SK-N-SH (cell line): ENCODE measurements around the gene COL20A1. TPM values are rescaled to one million over a fixed set of nuclear protein-coding genes. Genes with fewer than 3 reads are reported as not detected.

Source experiments
- CTCF ChIA-PET: fragments of 300-600, 350-600 bp; formaldehyde crosslinking; extraction: SDS; loops from one replicate; lab custom pipeline; 2021; lab: Yijun Ruan, JAX
- POLR2A ChIA-PET: fragments of 350-600 bp; sonication (Branson Sonifier 250); formaldehyde crosslinking; extraction: SDS; loops from one replicate; lab custom pipeline; 2020; ENCODE audit warnings: antibody characterized with exemption, inconsistent platforms; lab: Yijun Ruan, JAX
- DNase-seq: peaks from one replicate; pipeline ENCODE4 v3.0.0; 2012
- H2AFZ ChIP-seq: fragments of 200-600 bp; sonication (generic); 2 replicates; pipeline ENCODE4 v1.8.1; 2016; ENCODE audit warnings: antibody characterized with exemption, mild to moderate bottlenecking, low read depth
- H3F3A ChIP-seq: fragments of 200-600 bp; sonication (generic); replicated peaks from 2 replicates; pipeline ENCODE3; 2016; ENCODE audit warnings: antibody characterized with exemption, mild to moderate bottlenecking; ENCODE audit not compliant: insufficient read depth
- H3K27ac ChIP-seq, 2 experiments: fragments of 200-500 bp in 1 of 2; fragments of 200-600 bp in 1 of 2; sonication (Bioruptor generic) in 1 of 2; sonication (generic), shearing (Covaris generic) in 1 of 2; 2 replicates each; pipeline versions ENCODE4 v1.5.1 to v1.6.1; 2014 to 2016; ENCODE audit warnings: low read depth in 2 of 2, inconsistent platforms in 1 of 2, low read length in 1 of 2, mild to moderate bottlenecking in 1 of 2, mixed read lengths in 1 of 2
- H3K27me3 ChIP-seq: fragments of 200-600 bp; sonication (generic), shearing (Covaris generic); 2 replicates; pipeline ENCODE4 v1.6.1; 2016; ENCODE audit warnings: mixed run types; ENCODE audit not compliant: insufficient read depth
- H3K36me3 ChIP-seq, 2 experiments: fragments of 200-500 bp in 1 of 2; fragments of 200-600 bp in 1 of 2; sonication (Bioruptor generic) in 1 of 2; sonication (generic) in 1 of 2; replicated peaks in 1 of 2; 2 replicates each; pipeline versions ENCODE3 to v1.5.1; 2014 to 2016; ENCODE audit warnings: low read length in 1 of 2, mild to moderate bottlenecking in 1 of 2; ENCODE audit not compliant: insufficient read depth in 2 of 2, control insufficient read depth in 1 of 2
- H3K4me1 ChIP-seq, 2 experiments: fragments of 200-500 bp in 1 of 2; fragments of 200-600 bp in 1 of 2; sonication (Bioruptor generic) in 1 of 2; sonication (generic), shearing (Covaris generic) in 1 of 2; 2 replicates each; pipeline versions ENCODE4 v1.5.1 to v1.6.1; 2014 to 2016; ENCODE audit warnings: low read depth in 1 of 2, low read length in 1 of 2, mixed run types in 1 of 2; ENCODE audit not compliant: insufficient read depth in 2 of 2, control insufficient read depth in 1 of 2
- H3K4me2 ChIP-seq: fragments of 200-600 bp; sonication (generic), shearing (Covaris generic); 2 replicates; pipeline ENCODE4 v1.6.1; 2017; ENCODE audit warnings: mixed run types
- H3K4me3 ChIP-seq, 2 experiments: fragments of 200-500 bp in 1 of 2; fragments of 200-600 bp in 1 of 2; sonication (Bioruptor generic) in 1 of 2; sonication (generic), shearing (Covaris generic) in 1 of 2; 2 replicates each; pipeline versions ENCODE4 v1.5.1 to v1.8.1; 2014 to 2016; ENCODE audit warnings: low read depth in 2 of 2, inconsistent platforms in 1 of 2, low read length in 1 of 2, mild to moderate bottlenecking in 1 of 2, mixed read lengths in 1 of 2, moderate library complexity in 1 of 2
- H3K79me2 ChIP-seq: fragments of 200-600 bp; sonication (generic); 2 replicates; pipeline ENCODE4 v1.8.1; 2017; ENCODE audit warnings: mild to moderate bottlenecking; ENCODE audit not compliant: insufficient read depth
- H3K9ac ChIP-seq: fragments of 200-600 bp; sonication (generic); 2 replicates; pipeline ENCODE4 v1.6.1; 2017; ENCODE audit warnings: mixed run types
- H3K9me2 ChIP-seq: fragments of 200-600 bp; sonication (generic); 2 replicates; pipeline ENCODE4 v1.6.1; 2017; ENCODE audit warnings: mixed run types
- H3K9me3 ChIP-seq: fragments of 200-600 bp; sonication (generic); 2 replicates; pipeline ENCODE4 v1.6.1; 2017; ENCODE audit warnings: mixed run types, mild to moderate bottlenecking, moderate library complexity
- H4K20me1 ChIP-seq: fragments of 200-600 bp; sonication (generic); 2 replicates; pipeline ENCODE4 v1.6.1; 2017; ENCODE audit warnings: mild to moderate bottlenecking, mixed run types; ENCODE audit not compliant: insufficient read depth
- CHD2 ChIP-seq: fragments of 150-350 bp; IDR thresholded peaks from 2 replicates; pipeline ENCODE4 v1.6.1; 2018; ENCODE audit warnings: low read length; ENCODE audit not compliant: partially characterized antibody
- ELF1 ChIP-seq: IDR thresholded peaks from 2 replicates; pipeline ENCODE4 v1.4.0; 2012
- EP300 ChIP-seq, 2 experiments: IDR thresholded peaks; 2 replicates each; pipeline versions ENCODE4 v1.4.0 to v1.6.1; 2012; ENCODE audit warnings: borderline replicate concordance in 1 of 2, low read depth in 1 of 2, low read length in 1 of 2
- FOXJ3 ChIP-seq: sonication (generic); formaldehyde crosslinking; IDR thresholded peaks from 2 replicates; pipeline ENCODE4 v1.5.1; 2020; ENCODE audit warnings: mild to moderate bottlenecking, missing genetic modification reagents
- FOXM1 ChIP-seq: IDR thresholded peaks from 2 replicates; pipeline ENCODE4 v1.4.0; 2012; ENCODE audit warnings: low read depth, mild to moderate bottlenecking
- GATA2 ChIP-seq: sonication (generic); formaldehyde crosslinking; IDR thresholded peaks from 2 replicates; pipeline ENCODE4 v1.5.0; 2020; ENCODE audit warnings: mild to moderate bottlenecking, missing genetic modification reagents
- MXI1 ChIP-seq: IDR thresholded peaks from 2 replicates; pipeline ENCODE4 v1.6.1; 2012; ENCODE audit warnings: mild to moderate bottlenecking, low read depth, low read length, improper control_type of control experiment
- NFIC ChIP-seq: IDR thresholded peaks from 2 replicates; pipeline ENCODE4 v1.4.0; 2012; ENCODE audit warnings: borderline replicate concordance
- NRF1 ChIP-seq: IDR thresholded peaks from 2 replicates; pipeline ENCODE4 v1.6.1; 2012; ENCODE audit warnings: low read depth, mild to moderate bottlenecking, low read length
- POLR2AphosphoS5 ChIP-seq: IDR thresholded peaks from 2 replicates; pipeline ENCODE4 v1.6.1; 2012; ENCODE audit warnings: low read depth, low read length
- RAD21 ChIP-seq: IDR thresholded peaks from 2 replicates; pipeline ENCODE4 v1.6.1; 2012; ENCODE audit warnings: mild to moderate bottlenecking, low read length
- RXRA ChIP-seq: IDR thresholded peaks from 2 replicates; pipeline ENCODE4 v1.4.0; 2012; ENCODE audit warnings: low read depth, mild to moderate bottlenecking, borderline replicate concordance
- SIN3A ChIP-seq: IDR thresholded peaks from 2 replicates; pipeline ENCODE4 v1.6.1; 2012; ENCODE audit warnings: low read depth, mild to moderate bottlenecking, low read length, moderate library complexity, borderline replicate concordance
- SMC3 ChIP-seq: IDR thresholded peaks from 2 replicates; pipeline ENCODE4 v1.6.1; 2012; ENCODE audit warnings: low read depth, low read length, improper control_type of control experiment
- TCF12 ChIP-seq: IDR thresholded peaks from 2 replicates; pipeline ENCODE4 v1.4.0; 2012
- YY1 ChIP-seq: IDR thresholded peaks from 2 replicates; pipeline ENCODE4 v1.4.0; 2012; ENCODE audit warnings: low read depth, mild to moderate bottlenecking
- WGBS: methylation state at CpG from one replicate; pipeline ENCODE4 v1.1.6; 2017; ENCODE audit warnings: low lambda C conversion rate; 5-methylcytosine and 5-hydroxymethylcytosine counted together
- polyA plus RNA-seq, 3 experiments: library from polyadenylated mRNA; depleted of rRNA; stranded (reverse); fragments of >200 nt; gene quantifications; 2 replicates each; pipeline ENCODE4 v1.2.3, GENCODE V29; 2012
- TF ChIP-seq, protein P1 (sequence below): fragments of 150-350 bp; IDR thresholded peaks from 2 replicates; pipeline ENCODE4 v1.6.1; 2017; ENCODE audit warnings: antibody characterized with exemption, low read length, low read depth, borderline replicate concordance
- TF ChIP-seq, protein P2 (sequence below): IDR thresholded peaks from 2 replicates; pipeline ENCODE4 v1.4.0; 2012; ENCODE audit warnings: low read depth, borderline replicate concordance
- TF ChIP-seq, protein P3 (sequence below): fragments of 200-600 bp; sonication (generic); IDR thresholded peaks from 2 replicates; pipeline ENCODE4 v1.6.1; 2017; ENCODE audit warnings: antibody characterized with exemption, mild to moderate bottlenecking, moderate library complexity
- TF ChIP-seq, protein P4 (sequence below): IDR thresholded peaks from 2 replicates; pipeline ENCODE4 v1.4.0; 2012; ENCODE audit warnings: low read depth

The COL20A1 gene
- not detected in 2 replicates for polyA plus RNA-seq (2012; rRNA removed)
- not detected in 2 replicates for polyA plus RNA-seq (2012; cell fraction: cytosol; rRNA removed)
- polyA plus RNA-seq (2012; cell fraction: nucleus; rRNA removed) = 0.01 and 0.05 TPM in 2 replicates

DNA sequence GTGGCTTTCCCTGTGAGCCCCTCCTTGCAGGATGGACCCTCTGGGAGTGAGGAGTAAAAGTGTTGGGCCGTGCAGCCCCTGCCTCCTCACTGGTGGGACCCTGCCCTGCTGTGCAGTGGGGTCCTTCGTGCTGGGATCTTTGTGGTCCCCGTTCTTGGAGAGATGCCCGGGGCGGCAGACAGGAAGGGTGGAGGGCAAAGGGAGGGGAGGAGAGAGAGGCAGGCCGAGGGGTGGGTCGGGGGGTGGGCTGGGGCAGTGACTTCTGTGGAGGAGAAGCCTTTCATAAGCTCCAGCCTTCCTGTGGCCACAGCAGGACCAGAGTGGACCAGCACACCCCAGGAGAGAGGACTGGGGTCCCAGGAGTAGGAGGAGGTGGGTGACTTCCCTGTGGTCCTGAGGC, at the start of gene COL20A1:
Gene COL20A1, plus strand, starts transcription at position 283 of the 400 bp plus-strand sequence. CDS start 1,922 bp downstream, outside the sequence.
- Histone ChIP-seq H3K9ac (no peak within 1 kb of the TSS), H2AFZ (no peak within 1 kb of the TSS)
- POLR2A ChIA-PET = no interaction called here

DNA sequence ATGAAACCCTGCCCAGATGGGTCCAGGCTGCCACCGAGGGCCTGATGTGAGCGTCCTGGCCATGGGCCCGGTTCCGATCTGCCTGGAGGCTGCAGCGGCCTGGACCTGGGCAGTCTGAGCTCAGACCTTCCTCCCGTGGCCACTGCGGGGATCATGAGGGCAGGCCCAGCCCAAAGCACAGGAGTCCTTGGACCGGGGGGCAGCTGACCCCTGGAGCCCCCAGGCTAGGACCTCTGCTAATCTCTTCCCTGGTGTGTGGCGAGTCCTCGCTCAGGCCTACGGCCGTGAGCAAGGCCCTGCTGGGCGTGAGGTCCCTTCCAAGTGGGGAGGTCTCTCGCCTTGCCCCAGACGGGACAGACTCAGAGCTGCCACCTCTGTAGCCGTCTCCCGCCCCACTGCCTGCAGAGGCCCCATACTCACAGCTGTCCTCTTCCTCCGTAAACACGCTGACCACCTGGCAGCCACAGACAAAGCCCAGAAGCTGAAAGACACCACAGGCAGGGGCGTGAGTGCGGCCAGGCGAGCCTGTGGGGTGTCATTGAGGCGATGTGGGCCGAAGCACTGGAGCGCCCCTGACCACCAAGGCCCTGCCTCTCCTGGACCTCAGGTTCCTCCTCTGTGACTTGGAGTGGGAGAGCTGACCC, 49.3 kb upstream of the COL20A1 start:
- peaks cover 0 to 8% of the 10 kb centered on the region in 2 experiments; a peak in 1 of 4 replicates for H3K4me1 ChIP-seq
- no peaks in the 10 kb centered on the region for H3K79me2 ChIP-seq
- no peaks in the 10 kb centered on the region for H3F3A ChIP-seq
- POLR2A ChIA-PET = no interaction called here
- H3K27me3 ChIP-seq = no peaks in the 10 kb centered on the region; the same call in 1 of the 2 replicates
- no peak overlapping the region for H3K4me3 ChIP-seq
- no peak for DNase-seq
- 80% methylated on average over 9 of the region's 25 CpGs for WGBS
- H3K9me2 ChIP-seq = no peaks in the 10 kb centered on the region
- no peak overlapping the region for H3K27ac ChIP-seq
- no peaks in the 10 kb centered on the region for H3K9me3 ChIP-seq
- H3K4me2 ChIP-seq = no peak overlapping the region
- H3K9ac ChIP-seq = no peak overlapping the region
- CTCF ChIA-PET = interaction anchor here (1.2 to 15.6 kb wide), 3 partner anchors 19 to 138 kb away, joined by 3 to 168 read pairs (median 5); no protein-coding TSS in a partner anchor
- H3K36me3 ChIP-seq = no peaks in the 10 kb centered on the region
- H4K20me1 ChIP-seq = no peaks in the 10 kb centered on the region
- H2AFZ ChIP-seq = no peak overlapping the region
- TF ChIP-seq NFIC = no peak
- TF ChIP-seq RXRA = no peak
- TF ChIP-seq, protein P1, sequence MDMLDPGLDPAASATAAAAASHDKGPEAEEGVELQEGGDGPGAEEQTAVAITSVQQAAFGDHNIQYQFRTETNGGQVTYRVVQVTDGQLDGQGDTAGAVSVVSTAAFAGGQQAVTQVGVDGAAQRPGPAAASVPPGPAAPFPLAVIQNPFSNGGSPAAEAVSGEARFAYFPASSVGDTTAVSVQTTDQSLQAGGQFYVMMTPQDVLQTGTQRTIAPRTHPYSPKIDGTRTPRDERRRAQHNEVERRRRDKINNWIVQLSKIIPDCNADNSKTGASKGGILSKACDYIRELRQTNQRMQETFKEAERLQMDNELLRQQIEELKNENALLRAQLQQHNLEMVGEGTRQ = no peak
- no peak for TF ChIP-seq POLR2AphosphoS5
- TF ChIP-seq YY1 = no peak
- no peak for TF ChIP-seq SMC3
- TF ChIP-seq GATA2 = no peak
- TF ChIP-seq CHD2 = no peak
- no peak for TF ChIP-seq TCF12
- TF ChIP-seq, protein P2, sequence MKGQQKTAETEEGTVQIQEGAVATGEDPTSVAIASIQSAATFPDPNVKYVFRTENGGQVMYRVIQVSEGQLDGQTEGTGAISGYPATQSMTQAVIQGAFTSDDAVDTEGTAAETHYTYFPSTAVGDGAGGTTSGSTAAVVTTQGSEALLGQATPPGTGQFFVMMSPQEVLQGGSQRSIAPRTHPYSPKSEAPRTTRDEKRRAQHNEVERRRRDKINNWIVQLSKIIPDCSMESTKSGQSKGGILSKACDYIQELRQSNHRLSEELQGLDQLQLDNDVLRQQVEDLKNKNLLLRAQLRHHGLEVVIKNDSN = no peak
- TF ChIP-seq, protein P3, sequence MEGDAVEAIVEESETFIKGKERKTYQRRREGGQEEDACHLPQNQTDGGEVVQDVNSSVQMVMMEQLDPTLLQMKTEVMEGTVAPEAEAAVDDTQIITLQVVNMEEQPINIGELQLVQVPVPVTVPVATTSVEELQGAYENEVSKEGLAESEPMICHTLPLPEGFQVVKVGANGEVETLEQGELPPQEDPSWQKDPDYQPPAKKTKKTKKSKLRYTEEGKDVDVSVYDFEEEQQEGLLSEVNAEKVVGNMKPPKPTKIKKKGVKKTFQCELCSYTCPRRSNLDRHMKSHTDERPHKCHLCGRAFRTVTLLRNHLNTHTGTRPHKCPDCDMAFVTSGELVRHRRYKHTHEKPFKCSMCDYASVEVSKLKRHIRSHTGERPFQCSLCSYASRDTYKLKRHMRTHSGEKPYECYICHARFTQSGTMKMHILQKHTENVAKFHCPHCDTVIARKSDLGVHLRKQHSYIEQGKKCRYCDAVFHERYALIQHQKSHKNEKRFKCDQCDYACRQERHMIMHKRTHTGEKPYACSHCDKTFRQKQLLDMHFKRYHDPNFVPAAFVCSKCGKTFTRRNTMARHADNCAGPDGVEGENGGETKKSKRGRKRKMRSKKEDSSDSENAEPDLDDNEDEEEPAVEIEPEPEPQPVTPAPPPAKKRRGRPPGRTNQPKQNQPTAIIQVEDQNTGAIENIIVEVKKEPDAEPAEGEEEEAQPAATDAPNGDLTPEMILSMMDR = no peak

More for the DNA sequence above, at the start of gene COL20A1:
- Histone ChIP-seq H3F3A (peaks cover 4% of the 10 kb centered on the region), H3K9me3 (no peaks in the 10 kb centered on the region), H3K27me3 (peaks cover 22% of the 10 kb centered on the region), H3K4me2 (no peak within 1 kb of the TSS), H3K4me3 (no peak within 1 kb of the TSS), H3K9me2 (no peaks in the 10 kb centered on the region), H3K4me1 (no peaks in the 10 kb centered on the region; a peak in 1 of 4 replicates), H3K36me3 (peaks cover 0 to 13% of the 10 kb centered on the region in 2 experiments), H4K20me1 (peaks cover 21% of the 10 kb centered on the region; the same call in 1 of the 2 replicates), H3K79me2 (no peaks in the 10 kb centered on the region), H3K27ac (no peak within 1 kb of the TSS)
- CTCF ChIA-PET = interaction anchor here (1.2 to 7.2 kb wide), 5 partner anchors 17 to 90 kb away, joined by 3 to 73 read pairs (median 13); no protein-coding TSS in a partner anchor
- DNase-seq = peak; percentile 67
- TF ChIP-seq EP300 (IDR thresholded peaks at IDR 0.05; ENCODE audit: borderline replicate concordance in 1 of 2, low read depth in 1 of 2, low read length in 1 of 2) (no peak), RAD21 (no peak), FOXJ3 (no peak), NFIC (no peak), MXI1 (no peak), SIN3A (no peak), FOXM1 (no peak), NRF1 (no peak), ELF1 (no peak)
- TF ChIP-seq, protein P2 = no peak
- TF ChIP-seq, protein P4, sequence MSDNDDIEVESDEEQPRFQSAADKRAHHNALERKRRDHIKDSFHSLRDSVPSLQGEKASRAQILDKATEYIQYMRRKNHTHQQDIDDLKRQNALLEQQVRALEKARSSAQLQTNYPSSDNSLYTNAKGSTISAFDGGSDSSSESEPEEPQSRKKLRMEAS = no peak
- TF ChIP-seq, protein P3 = no peak
- 41% methylated on average over 7 of the region's 7 CpGs for WGBS
